ENCODE measurements around the gene FIBCD1. TPM values are rescaled to one million over a fixed set of nuclear protein-coding genes. Genes with fewer than 3 reads are reported as not detected.

Gene FIBCD1
- total RNA-seq, 2 experiments from 2014 or later: not detected

DNA sequence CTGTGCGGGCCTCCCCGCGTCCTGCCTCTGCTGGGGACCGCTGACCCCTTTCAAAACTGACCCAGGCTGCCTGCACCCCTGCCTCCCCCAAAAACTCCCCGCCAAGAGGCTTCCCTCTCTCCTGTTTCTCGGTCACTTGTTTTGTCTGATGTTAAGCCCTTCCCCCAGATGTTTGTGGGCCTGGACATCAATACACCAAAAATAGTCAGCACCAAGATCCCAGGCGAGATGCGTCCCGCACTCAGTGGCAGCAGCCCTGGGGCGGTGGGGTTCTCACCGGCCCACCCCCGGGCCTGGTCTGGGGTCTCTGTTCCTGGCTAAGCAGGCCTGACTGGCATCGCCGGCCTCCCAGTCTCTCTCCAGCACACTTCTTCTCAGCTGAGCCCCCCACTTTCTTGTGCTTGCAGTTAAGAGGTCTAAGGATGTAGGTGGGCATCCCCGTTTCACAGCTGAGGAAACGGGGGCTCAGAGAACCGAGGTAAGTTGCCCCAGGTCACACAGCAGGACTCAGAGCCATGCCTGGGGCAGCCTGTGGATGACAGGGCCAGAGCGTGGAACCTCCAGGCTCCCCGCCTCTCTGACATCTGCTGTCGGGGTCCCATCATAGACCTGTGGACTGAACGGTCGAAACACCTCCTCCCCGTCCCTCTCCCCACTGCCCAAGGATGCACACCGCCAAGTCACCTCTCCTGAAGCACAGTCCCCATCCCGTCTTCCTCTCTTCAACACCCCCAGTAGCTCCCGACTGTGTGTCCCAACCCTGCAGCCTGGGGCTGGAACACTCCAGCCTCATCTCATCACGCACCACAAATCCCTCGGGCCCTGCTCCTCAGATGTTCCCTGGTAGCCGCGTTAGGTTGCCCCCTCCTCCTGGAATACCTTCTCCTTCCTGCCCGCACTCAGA lies 16.8 kb downstream of the FIBCD1 start:
- Mint-ChIP-seq H3K4me1 (no peaks in the 10 kb centered on the region), H3K36me3 (no peaks in the 10 kb centered on the region), H3K4me3 (no peak overlapping the region), H3K27me3 (no peaks in the 10 kb centered on the region), H3K9me3 (no peaks in the 10 kb centered on the region), H3K27ac (no peak overlapping the region)
- DNase-seq: no peak
- ATAC-seq (ENCODE audit: low read depth): no peak
- POLR2A ChIA-PET: interaction anchor here (0.6 kb wide), 1 partner anchor 465 kb away, joined by 3 read pairs; no protein-coding TSS in a partner anchor

DNA sequence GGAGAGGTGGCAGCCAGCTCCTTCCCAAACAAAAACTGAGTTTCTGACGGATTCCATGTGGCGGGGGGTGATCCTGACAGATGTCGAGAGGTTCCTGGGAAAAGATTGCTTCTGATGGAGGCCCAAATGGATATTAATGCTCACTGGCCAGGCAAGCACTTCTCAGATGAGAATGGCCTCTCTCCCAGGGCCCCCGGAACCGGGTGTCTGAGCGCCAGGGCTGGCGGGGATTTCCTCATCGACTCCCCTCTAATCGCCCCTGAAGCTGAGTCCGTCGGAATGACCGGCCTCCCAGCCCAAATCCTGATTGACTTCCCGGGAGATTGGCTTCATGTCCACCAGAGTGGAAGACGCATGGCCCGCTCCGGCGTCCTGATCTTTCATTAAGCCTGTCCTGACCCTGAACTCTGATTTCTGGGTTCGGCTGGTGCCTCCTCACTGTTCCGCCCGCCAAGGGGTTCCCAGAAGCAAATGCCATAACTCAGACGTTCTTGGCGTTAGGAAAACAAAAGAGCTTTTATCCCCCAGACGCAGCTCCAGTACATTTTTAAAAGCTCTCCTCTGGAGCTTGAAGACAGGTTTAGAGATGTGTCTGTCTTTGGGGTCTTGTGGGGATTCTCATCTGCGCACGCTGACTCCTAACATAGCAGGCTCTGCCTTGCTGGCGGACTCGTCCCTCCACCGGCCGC lies 17.6 kb downstream of the FIBCD1 start:
- H3K27me3 Mint-ChIP-seq: no peaks in the 10 kb centered on the region
- no peaks in the 10 kb centered on the region for H3K36me3 Mint-ChIP-seq
- no peaks in the 10 kb centered on the region for H3K9me3 Mint-ChIP-seq
- POLR2A ChIA-PET: interaction anchor here (0.6 kb wide), 1 partner anchor 464 kb away, joined by 3 read pairs; no protein-coding TSS in a partner anchor
- DNase-seq: no peak
- no peak overlapping the region for H3K4me3 Mint-ChIP-seq
- no peaks in the 10 kb centered on the region for H3K4me1 Mint-ChIP-seq
- no peak for ATAC-seq (ENCODE audit: low read depth)
- no peak overlapping the region for H3K27ac Mint-ChIP-seq

DNA sequence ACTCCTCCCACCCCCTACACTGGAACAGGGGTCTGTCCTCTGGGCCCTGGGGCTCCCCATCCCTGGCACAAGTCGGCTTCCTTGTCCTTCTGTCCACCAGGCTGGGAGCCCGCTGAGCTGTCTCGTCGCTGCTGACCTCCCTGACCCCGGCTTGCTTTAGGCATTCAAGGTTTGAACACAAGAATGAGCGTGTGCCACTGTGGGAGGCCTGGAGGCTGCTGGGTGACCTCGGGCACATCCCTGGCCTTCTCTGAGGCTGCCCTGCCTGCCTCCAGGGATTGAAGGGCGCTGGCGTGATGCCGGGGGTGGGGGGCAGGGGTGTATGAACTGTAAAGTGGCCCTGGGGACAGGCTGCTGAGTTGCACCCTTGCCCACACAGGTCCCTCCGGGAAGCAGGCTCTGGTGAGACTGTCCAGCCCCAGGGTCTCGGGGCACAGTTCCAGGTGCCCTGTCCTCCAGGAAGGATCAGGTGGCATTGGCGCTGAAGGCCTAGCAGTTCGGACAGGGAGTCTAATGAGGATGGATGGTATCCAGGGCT lies 18.2 kb downstream of the FIBCD1 start:
- no peaks in the 10 kb centered on the region for H3K9me3 Mint-ChIP-seq
- no peaks in the 10 kb centered on the region for H3K36me3 Mint-ChIP-seq
- H3K4me1 Mint-ChIP-seq: no peaks in the 10 kb centered on the region
- H3K4me3 Mint-ChIP-seq: no peak overlapping the region
- no peak overlapping the region for H3K27ac Mint-ChIP-seq
- POLR2A ChIA-PET: no interaction called here
- no peaks in the 10 kb centered on the region for H3K27me3 Mint-ChIP-seq
- no peak for DNase-seq
- no peak for ATAC-seq (ENCODE audit: low read depth)

GRCh38 chr9:130920233-130920632 lies 18.8 kb downstream of the FIBCD1 start:
- H3K27me3 Mint-ChIP-seq: no peaks in the 10 kb centered on the region
- no peaks in the 10 kb centered on the region for H3K9me3 Mint-ChIP-seq
- ATAC-seq (ENCODE audit: low read depth) (no peak), DNase-seq (no peak)
- H3K36me3 Mint-ChIP-seq: no peaks in the 10 kb centered on the region
- H3K4me3 Mint-ChIP-seq: no peak overlapping the region
- POLR2A ChIA-PET: no interaction called here
- no peaks in the 10 kb centered on the region for H3K4me1 Mint-ChIP-seq
- no peak overlapping the region for H3K27ac Mint-ChIP-seq

- Mint-ChIP-seq H3K36me3 (no peaks in the 10 kb centered on the region), H3K9me3 (no peaks in the 10 kb centered on the region), H3K27me3 (no peaks in the 10 kb centered on the region), H3K4me3 (no peak overlapping the region), H3K4me1 (no peaks in the 10 kb centered on the region), H3K27ac (no peak overlapping the region)
- no peak for ATAC-seq (ENCODE audit: low read depth)
- POLR2A ChIA-PET: no interaction called here
- DNase-seq: no peak
These were observed 19.4 kb downstream of the FIBCD1 start for GRCh38 chr9:130919559-130920145.

GRCh38 chr9:130918826-130919558 lies 20.1 kb downstream of the FIBCD1 start:
- DNase-seq: no peak

DNA sequence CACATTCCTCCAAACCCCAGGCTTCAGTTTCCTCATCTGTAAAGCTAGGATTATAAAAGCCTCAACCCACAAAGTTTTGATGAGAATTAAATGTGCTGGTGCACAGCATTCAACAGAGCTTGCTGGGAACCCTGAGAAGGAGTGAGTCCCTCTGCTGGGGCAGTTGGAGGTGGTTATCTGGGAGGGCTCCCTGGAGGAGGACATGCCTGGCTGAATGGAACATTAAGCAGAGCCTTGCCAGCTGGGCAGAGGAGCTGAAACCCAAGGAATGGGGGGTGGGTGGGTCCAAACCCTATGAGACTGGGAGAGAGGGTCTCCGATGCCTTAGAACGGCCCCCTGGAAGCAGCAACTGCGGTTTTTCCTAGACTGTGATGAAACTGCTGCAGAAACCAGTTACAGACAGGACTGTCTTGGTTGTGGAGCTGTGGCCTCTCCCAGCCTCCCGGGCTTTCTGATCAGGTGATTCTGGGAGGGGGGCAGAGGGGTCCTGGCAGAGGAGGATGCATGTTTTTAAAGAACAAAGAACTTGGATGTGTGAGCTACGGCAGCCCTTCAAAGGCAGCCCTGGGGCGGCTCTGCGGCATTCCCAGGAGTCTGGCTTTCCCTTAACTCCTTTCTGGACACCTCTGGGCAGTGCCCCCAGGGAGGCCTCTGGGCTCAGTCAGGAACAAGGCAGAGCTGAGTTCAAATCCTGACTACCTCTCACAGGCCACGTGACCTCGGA lies 20.8 kb downstream of the FIBCD1 start:
- no peak for ATAC-seq (ENCODE audit: low read depth)
- H3K4me3 Mint-ChIP-seq: no peak overlapping the region
- no peak for DNase-seq

More at GRCh38 chr9:130918826-130919558, 20.1 kb downstream of the FIBCD1 start:
- Mint-ChIP-seq H3K4me1 (no peaks in the 10 kb centered on the region), H3K27me3 (no peaks in the 10 kb centered on the region), H3K4me3 (no peak overlapping the region), H3K36me3 (no peaks in the 10 kb centered on the region), H3K9me3 (no peaks in the 10 kb centered on the region), H3K27ac (no peak overlapping the region)
- ATAC-seq (ENCODE audit: low read depth): no peak
- POLR2A ChIA-PET: no interaction called here

GRCh38 chr9:130917168-130917960 lies 21.7 kb downstream of the FIBCD1 start:
- H3K27ac Mint-ChIP-seq: no peak overlapping the region
- POLR2A ChIA-PET: no interaction called here
- DNase-seq (no peak), ATAC-seq (ENCODE audit: low read depth) (no peak)
- H3K27me3 Mint-ChIP-seq: no peaks in the 10 kb centered on the region
- H3K4me1 Mint-ChIP-seq: no peaks in the 10 kb centered on the region
- no peak overlapping the region for H3K4me3 Mint-ChIP-seq
- H3K36me3 Mint-ChIP-seq: no peaks in the 10 kb centered on the region
- no peaks in the 10 kb centered on the region for H3K9me3 Mint-ChIP-seq

More for the DNA sequence above, 20.8 kb downstream of the FIBCD1 start:
- POLR2A ChIA-PET: no interaction called here
- no peak overlapping the region for H3K27ac Mint-ChIP-seq
- H3K9me3 Mint-ChIP-seq: no peaks in the 10 kb centered on the region
- no peaks in the 10 kb centered on the region for H3K4me1 Mint-ChIP-seq
- H3K36me3 Mint-ChIP-seq: no peaks in the 10 kb centered on the region
- H3K27me3 Mint-ChIP-seq: no peaks in the 10 kb centered on the region

GRCh38 chr9:130915096-130915447 lies 24.0 kb downstream of the FIBCD1 start:
- ATAC-seq (ENCODE audit: low read depth) (no peak), DNase-seq (no peak)
- POLR2A ChIA-PET: no interaction called here
- Mint-ChIP-seq H3K36me3 (no peaks in the 10 kb centered on the region), H3K9me3 (no peaks in the 10 kb centered on the region), H3K27me3 (peaks cover 2% of the 10 kb centered on the region), H3K27ac (no peak overlapping the region), H3K4me3 (no peak overlapping the region), H3K4me1 (peaks cover 1% of the 10 kb centered on the region)

DNA sequence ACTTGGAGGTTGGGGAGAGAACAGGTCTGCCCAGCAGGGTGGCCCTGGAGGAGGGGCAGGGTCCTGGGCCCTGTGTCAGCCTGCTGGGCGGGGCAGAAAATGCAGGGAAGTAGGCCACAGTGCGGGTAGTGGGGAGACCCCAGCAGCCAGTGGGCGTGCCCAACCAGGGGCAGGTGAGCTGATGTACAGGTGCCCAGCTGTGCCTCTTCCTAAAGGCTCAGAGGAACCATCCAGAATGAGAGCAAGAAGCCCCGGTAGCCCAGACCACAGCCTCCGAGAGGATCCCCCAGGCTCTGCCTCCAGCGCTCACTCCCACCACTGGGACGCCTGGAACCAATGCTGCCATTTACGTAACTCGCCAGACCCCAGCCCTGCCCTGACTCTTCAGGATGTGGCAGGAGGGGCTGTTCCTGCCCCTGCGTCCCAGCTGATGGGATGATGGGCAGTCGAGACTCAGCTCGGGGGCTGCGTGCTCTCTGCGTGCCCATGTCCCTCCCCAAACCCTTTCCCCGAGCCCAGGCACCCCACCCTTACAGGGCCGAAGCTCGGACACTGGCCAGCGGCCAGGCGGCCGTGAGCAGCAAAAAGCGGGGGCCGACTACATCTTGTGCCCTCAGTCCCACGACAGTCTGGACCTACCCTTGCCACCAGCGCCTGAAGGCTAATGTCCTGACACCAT lies 24.5 kb downstream of the FIBCD1 start:
- H3K27me3 Mint-ChIP-seq: peaks cover 2% of the 10 kb centered on the region
- POLR2A ChIA-PET: no interaction called here
- no peak overlapping the region for H3K27ac Mint-ChIP-seq
- no peaks in the 10 kb centered on the region for H3K9me3 Mint-ChIP-seq
- H3K4me1 Mint-ChIP-seq: peaks cover 1% of the 10 kb centered on the region
- ATAC-seq (ENCODE audit: low read depth) (no peak), DNase-seq (no peak)
- no peaks in the 10 kb centered on the region for H3K36me3 Mint-ChIP-seq
- no peak overlapping the region for H3K4me3 Mint-ChIP-seq

DNA sequence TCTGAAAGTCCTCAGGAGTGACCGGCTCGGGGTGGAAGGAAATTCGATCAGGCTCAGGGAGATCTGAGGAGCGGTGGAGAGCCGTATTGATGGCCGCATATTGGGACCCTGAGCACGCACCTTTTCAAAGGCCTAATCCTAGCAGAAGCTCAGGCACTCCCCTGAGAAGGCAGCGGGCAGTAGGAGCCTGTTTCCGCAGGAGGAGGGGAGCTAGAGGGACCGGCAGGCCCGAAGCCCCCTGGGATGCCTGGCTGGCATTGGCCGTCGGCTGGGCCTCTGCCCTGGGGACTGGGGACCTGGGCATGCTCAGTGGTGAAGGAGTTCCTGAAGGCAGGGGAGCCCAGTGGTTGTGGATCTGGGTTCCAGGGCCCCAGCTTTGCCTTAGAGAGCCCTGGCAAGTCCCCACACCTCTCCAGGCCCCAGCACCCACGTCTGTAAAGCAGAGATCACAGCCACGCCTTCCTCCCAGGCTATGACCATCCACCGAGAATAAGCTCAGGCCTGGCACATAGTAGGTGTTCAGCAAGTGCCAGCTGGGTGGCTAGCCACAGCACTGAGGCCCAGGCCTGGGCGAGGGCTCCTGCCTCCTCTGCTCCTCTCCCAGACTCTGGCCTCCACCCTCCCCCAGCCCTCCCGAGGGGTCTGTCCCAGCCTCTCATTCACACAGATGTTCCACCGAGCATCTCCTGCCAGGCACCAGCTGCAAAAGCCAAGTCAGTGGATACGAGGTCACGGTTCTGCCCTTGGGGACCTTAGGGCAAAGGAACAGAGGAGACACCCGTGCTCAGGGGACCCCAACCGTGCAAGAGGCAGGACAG lies 25.2 kb downstream of the FIBCD1 start:
- H3K36me3 Mint-ChIP-seq: no peaks in the 10 kb centered on the region
- POLR2A ChIA-PET: no interaction called here
- peaks cover 1% of the 10 kb centered on the region for H3K4me1 Mint-ChIP-seq
- no peak for ATAC-seq (ENCODE audit: low read depth)
- DNase-seq: no peak
- H3K9me3 Mint-ChIP-seq: no peaks in the 10 kb centered on the region
- H3K27me3 Mint-ChIP-seq: peaks cover 2% of the 10 kb centered on the region
- no peak overlapping the region for H3K4me3 Mint-ChIP-seq
- no peak overlapping the region for H3K27ac Mint-ChIP-seq
